Measurements from ENCODE around the gene DHDH.

- no peak for TF ChIP-seq E2F2 (CRISPR knock-in tag; IDR thresholded peaks at IDR 0.05; ENCODE audit: borderline replicate concordance)
- no peak for TF ChIP-seq ZNF317 (CRISPR knock-in tag; IDR thresholded peaks at IDR 0.05)
- TF ChIP-seq HMGXB4 (CRISPR knock-in tag; IDR thresholded peaks at IDR 0.05; ENCODE audit: borderline replicate concordance in 1 of 2, low read depth in 1 of 2) = no peak
- no peak for TF ChIP-seq ZNF362 (CRISPR knock-in tag; IDR thresholded peaks at IDR 0.05; ENCODE audit: borderline replicate concordance)
Observed at GRCh38 chr19:48991873-48992580, 58.5 kb downstream of the DHDH start.
